H1 (cell line): Measurements from ENCODE around the gene BTG2.

Experiments
- BRCA1 ChIP-seq: IDR thresholded peaks from 2 replicates; pipeline ENCODE4 v1.6.1; 2012; ENCODE audit warnings: low read depth, low read length, improper control_type of control experiment
- CEBPB ChIP-seq: IDR thresholded peaks from 2 replicates; pipeline ENCODE4 v1.6.1; 2012; ENCODE audit warnings: low read depth, low read length
- CHD1 ChIP-seq: IDR thresholded peaks from 2 replicates; pipeline ENCODE4 v1.6.1; 2012; ENCODE audit warnings: low read depth, low read length, improper control_type of control experiment
- EGR1 ChIP-seq: IDR thresholded peaks from 2 replicates; pipeline ENCODE4 v1.6.1; 2011; ENCODE audit warnings: low read depth, low read length, borderline replicate concordance
- EP300 ChIP-seq, 2 experiments: IDR thresholded peaks; 1 replicate in 1 of 2; 2 replicates in 1 of 2; pipeline ENCODE4 v1.6.1; 2011 to 2012; ENCODE audit warnings: low read depth in 2 of 2, low read length in 2 of 2, mild to moderate bottlenecking in 2 of 2, borderline replicate concordance in 1 of 2, inconsistent platforms in 1 of 2, moderate library complexity in 1 of 2
- EZH2 ChIP-seq: fragments of 200-600 bp; sonication (generic); IDR thresholded peaks from 2 replicates; pipeline ENCODE4 v1.7.1; 2012; ENCODE audit warnings: low read depth, mild to moderate bottlenecking, moderate library complexity, low read length, inconsistent platforms; ENCODE audit not compliant: severe bottlenecking
- JUND ChIP-seq: IDR thresholded peaks from 2 replicates; pipeline ENCODE4 v1.6.1; 2011; ENCODE audit warnings: mild to moderate bottlenecking, improper control_type of control experiment, low read length
- POLR2A ChIP-seq, 2 experiments: IDR thresholded peaks; 1 replicate in 1 of 2; 2 replicates in 1 of 2; pipeline ENCODE4 v1.6.1; 2011; ENCODE audit warnings: low read depth in 2 of 2, low read length in 2 of 2, mild to moderate bottlenecking in 2 of 2; ENCODE audit errors: control extremely low read depth in 1 of 2
- POLR2AphosphoS5 ChIP-seq: IDR thresholded peaks from 2 replicates; pipeline ENCODE4 v1.6.1; 2011; ENCODE audit warnings: low read depth, low read length
- RAD21 ChIP-seq, 2 experiments: IDR thresholded peaks in 1 of 2; conservative IDR thresholded peaks in 1 of 2; 2 replicates each; pipeline ENCODE4 v1.6.1; 2011; ENCODE audit warnings: low read depth in 2 of 2, low read length in 2 of 2, improper control_type of control experiment in 1 of 2, inconsistent platforms in 1 of 2, mild to moderate bottlenecking in 1 of 2, moderate library complexity in 1 of 2
- SUZ12 ChIP-seq: fragments of 200-600 bp; sonication (generic); IDR thresholded peaks from 2 replicates; pipeline ENCODE4 v1.6.1; 2012; ENCODE audit warnings: mild to moderate bottlenecking, inconsistent platforms, low read length, moderate library complexity, mixed read lengths
- TEAD4 ChIP-seq: IDR thresholded peaks from 2 replicates; pipeline ENCODE4 v1.6.1; 2012; ENCODE audit warnings: low read depth, low read length, inconsistent platforms, mixed read lengths
- TF ChIP-seq, protein P1 (sequence below), 3 experiments: IDR thresholded peaks; 1 replicate in 2 of 3; 2 replicates in 1 of 3; pipeline versions ENCODE4 v1.5.1 to v1.6.1; 2011; ENCODE audit warnings: low read length in 3 of 3, mild to moderate bottlenecking in 3 of 3, inconsistent platforms in 2 of 3, low read depth in 1 of 3, moderate library complexity in 1 of 3; ENCODE audit not compliant: insufficient read depth in 1 of 3; ENCODE audit errors: control extremely low read depth in 1 of 3

DNA sequence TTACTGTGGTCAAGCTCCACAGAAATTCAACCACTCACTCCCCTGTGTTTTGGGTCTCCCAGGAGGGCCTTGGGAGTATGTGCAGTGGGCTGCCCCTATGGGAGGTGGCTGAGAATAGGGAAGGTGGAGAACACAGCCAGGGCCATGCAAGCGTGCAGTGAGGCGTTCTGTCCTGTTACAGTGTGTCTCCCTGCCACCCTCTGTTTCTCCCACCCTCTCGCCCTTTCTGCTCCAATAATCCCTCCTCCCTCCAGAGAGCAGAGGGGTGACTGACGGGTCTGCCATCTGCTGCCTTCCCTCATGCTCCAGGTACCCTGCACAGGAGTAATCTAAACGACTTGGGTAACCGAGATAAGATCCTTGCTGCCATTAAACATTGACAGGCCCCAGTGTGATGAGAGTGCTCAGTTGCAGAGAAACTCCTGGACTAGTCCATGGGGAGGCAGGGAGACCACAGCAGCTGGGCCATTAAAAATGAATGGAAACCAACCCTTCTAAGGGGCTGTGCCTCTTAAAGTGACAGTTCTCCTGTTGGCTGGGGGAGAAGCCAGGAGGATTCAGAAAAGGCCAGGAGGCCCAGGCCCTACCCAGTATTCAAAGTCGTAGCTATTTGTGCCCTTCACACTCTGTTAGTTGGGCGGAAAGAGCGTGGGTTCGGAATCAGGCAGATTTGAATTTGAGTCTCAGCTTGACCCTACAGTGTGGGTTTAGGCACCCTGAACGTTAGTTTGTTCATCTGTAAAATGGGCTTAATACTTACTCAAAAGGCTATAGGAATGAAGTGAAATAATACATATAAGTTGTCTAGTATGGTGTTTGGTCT is 22.4 kb upstream of the BTG2 start:
- no peak for TF ChIP-seq CEBPB
- TF ChIP-seq POLR2A (IDR thresholded peaks at IDR 0.05; ENCODE audit: control extremely low read depth in 1 of 2, low read depth in 2 of 2, low read length in 2 of 2) = no peak
- TF ChIP-seq, protein P1, sequence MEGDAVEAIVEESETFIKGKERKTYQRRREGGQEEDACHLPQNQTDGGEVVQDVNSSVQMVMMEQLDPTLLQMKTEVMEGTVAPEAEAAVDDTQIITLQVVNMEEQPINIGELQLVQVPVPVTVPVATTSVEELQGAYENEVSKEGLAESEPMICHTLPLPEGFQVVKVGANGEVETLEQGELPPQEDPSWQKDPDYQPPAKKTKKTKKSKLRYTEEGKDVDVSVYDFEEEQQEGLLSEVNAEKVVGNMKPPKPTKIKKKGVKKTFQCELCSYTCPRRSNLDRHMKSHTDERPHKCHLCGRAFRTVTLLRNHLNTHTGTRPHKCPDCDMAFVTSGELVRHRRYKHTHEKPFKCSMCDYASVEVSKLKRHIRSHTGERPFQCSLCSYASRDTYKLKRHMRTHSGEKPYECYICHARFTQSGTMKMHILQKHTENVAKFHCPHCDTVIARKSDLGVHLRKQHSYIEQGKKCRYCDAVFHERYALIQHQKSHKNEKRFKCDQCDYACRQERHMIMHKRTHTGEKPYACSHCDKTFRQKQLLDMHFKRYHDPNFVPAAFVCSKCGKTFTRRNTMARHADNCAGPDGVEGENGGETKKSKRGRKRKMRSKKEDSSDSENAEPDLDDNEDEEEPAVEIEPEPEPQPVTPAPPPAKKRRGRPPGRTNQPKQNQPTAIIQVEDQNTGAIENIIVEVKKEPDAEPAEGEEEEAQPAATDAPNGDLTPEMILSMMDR (IDR thresholded peaks at IDR 0.05; ENCODE audit: control extremely low read depth in 1 of 3, insufficient read depth in 1 of 3, low read depth in 1 of 3, low read length in 3 of 3) = no peak
- TF ChIP-seq CHD1 = no peak
- TF ChIP-seq JUND = no peak
- no peak for TF ChIP-seq EGR1
- no peak for TF ChIP-seq SUZ12
- no peak for TF ChIP-seq EP300 (IDR thresholded peaks at IDR 0.05; ENCODE audit: borderline replicate concordance in 1 of 2, low read depth in 2 of 2, low read length in 2 of 2)
- no peak for TF ChIP-seq POLR2AphosphoS5
- TF ChIP-seq EZH2 = no peak
- TF ChIP-seq TEAD4 = no peak
- TF ChIP-seq BRCA1 = no peak
- TF ChIP-seq RAD21 (IDR thresholded peaks at IDR 0.05 in 1 of 2, conservative IDR thresholded peaks at IDR 0.05 in 1 of 2; ENCODE audit: low read depth in 2 of 2, low read length in 2 of 2) = no peak
